Measurements from ENCODE around the gene LARP4. TPM values are rescaled to one million over a fixed set of nuclear protein-coding genes. Genes with fewer than 3 reads are reported as not detected.
"Not testable (repeated sequence)": the region's sequence is repeated elsewhere in the genome, so short reads cannot be mapped to it uniquely, and the experiment has no call there.

Gene LARP4
- total RNA-seq (2014; rRNA removed; shearing (Covaris generic)), result 22.6 and 23.8 TPM in 2 replicates

- DNase-seq (ENCODE audit: low spot score), result peak; percentile 93
Observed at GRCh38 chr12:50400638-50401499, at the start of gene LARP4. Gene LARP4 (plus strand): TSS chr12:50400885. CDS start chr12:50401011, 126 bp downstream.

DNA sequence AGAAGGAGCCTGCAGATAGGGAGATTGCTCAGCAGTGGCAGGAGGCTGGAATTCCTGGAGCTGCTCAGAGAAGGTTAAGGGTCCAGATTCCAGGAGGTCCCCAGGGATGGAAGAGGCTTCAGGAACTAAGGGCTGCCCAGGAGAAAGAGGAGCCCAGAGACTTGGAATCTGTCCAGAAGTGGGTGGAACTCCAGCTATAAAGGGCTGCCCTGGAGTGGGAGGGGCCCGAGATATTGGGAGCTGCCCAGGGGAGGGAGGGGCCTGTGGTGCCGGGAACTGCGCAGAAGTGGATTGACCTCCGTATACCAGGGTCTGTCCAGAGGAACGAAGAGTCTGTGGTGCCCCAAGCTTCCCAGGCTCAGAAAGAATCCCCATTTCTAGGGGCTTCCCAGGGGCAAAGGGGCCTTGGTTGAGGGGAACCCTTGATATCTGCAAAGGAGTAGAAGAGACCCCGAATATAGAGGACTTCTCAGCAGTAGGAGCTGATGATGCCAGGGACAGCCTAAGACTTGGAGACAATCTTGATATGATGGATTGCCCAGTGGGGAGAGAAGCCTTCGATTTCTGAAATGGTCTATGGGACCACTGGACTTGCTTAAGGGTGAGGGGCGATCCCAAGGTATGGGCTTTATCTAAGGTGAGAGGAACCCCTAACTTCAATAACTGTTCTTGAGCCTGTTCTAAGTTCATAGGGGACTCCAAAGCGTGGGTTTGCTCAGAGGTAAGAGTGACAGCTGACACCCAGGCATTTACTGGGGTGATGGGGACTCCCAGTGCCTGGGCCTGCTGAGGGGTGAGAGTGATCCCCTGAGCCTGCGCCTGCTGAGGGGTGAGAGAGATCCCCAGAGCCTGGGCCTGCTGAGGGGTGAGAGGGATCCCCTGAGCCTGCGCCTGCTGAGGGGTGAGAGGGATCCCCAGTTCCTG lies 49.3 kb upstream of the LARP4 start:
- DNase-seq (ENCODE audit: low spot score), result no peak

GRCh38 chr12:50353404-50353803 lies 47.3 kb upstream of the LARP4 start:
- DNase-seq (ENCODE audit: low spot score), result no peak

DNA sequence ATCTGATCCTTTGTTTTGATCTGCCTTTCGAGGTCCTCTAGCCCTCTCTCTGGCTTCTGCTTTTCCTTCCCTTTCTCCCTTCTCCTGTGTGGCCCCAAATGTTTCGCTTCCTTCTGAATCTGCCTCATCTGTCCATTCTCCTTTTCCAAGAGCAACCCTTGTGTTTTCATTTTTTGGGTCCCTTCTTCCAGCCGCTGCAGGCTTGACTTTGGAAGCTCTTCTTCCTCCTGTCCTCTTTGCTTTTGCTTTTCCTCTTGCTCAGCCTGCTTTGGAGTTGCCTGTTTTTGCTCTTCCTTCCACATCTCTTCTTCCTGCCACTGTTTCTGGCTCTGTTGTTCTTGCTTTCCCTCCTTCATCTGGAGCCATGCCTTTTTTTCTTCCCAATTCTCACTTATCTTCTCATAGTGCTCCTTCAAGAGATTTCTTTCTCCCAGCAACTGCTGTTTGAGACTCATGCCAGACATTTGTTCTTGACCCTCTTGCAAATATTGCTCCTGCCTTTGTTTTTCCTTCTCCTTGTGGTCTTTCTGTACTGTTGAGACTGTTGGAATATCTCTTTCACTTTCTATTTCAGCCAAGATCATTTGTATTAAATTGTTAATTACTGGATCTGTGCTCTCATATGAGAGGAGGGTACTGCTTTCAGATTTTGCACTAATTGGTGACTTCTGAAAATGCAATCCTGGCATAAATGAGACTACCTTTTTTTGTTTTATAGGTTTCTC lies 46.7 kb upstream of the LARP4 start:
- no peak for DNase-seq (ENCODE audit: low spot score)

- no peak for DNase-seq (ENCODE audit: low spot score)
Observed at GRCh38 chr12:50354908-50355307, 45.8 kb upstream of the LARP4 start.

DNA sequence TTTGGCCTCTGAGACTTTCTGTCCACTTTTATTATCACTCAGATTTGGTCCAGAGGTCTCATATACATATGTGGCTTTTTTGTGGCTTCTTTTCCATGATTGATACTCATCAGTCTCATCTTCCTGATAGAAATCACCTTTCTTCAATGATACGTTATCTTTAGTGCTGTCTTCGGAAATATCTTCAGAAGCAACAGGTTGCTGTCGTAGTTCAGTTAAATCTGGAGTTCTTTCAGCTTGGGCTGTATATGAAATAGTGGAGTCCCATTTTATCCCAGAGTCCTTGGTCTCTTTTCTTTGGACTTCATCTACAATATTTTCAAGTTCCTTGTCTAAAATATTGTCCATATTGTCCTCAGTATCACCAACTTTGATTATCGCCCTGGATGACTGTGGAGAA lies 45.3 kb upstream of the LARP4 start:
- no peak for DNase-seq (ENCODE audit: low spot score)

DNA sequence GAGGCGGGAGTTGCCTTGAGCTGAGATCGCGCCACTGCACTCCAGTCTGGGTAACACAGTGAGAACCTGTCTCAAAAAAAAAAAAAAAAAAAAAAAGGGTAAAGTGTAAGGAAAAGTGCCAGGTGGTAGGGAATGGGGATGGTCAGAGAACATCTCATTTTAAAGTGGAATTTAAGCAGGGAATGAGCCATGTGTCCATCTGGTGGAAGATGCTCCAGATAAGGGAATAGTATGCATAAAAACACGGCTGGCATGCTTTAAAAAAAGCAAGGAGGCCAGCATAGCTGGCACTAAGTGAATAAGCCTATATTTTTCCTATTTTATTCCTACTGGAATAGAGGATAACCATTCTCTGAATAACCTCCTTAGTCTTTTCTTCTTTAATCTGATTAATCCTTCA lies 38.0 kb upstream of the LARP4 start:
- no peak for DNase-seq (ENCODE audit: low spot score)

DNA sequence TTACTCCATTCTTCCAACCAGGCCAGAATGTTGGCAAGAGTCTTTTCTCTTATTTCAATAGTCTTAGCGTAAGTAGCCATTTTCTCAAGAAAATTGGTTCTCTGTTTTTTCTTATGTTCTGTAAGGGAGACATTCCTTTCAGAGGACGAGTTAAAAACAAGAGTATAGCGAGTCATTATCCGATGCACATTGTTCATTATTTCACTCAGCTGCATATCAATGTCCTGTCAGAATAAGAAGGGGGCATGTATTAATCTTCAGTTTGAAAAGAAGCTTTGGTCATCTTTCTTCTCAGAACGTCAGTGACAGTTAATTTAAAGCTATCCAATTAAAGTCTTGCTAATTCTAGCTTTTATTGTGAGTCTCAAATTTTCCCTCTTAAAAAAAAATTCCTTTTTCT lies 37.5 kb upstream of the LARP4 start:
- no peak for DNase-seq (ENCODE audit: low spot score)

GRCh38 chr12:50365709-50366406 lies 34.8 kb upstream of the LARP4 start:
- DNase-seq (ENCODE audit: low spot score), result no peak

- DNase-seq (ENCODE audit: low spot score), result not testable (repeated sequence)
Observed at GRCh38 chr12:50370672-50371071, 30.0 kb upstream of the LARP4 start.

GRCh38 chr12:50375802-50376201 lies 24.9 kb upstream of the LARP4 start:
- no peak for DNase-seq (ENCODE audit: low spot score)

DNA sequence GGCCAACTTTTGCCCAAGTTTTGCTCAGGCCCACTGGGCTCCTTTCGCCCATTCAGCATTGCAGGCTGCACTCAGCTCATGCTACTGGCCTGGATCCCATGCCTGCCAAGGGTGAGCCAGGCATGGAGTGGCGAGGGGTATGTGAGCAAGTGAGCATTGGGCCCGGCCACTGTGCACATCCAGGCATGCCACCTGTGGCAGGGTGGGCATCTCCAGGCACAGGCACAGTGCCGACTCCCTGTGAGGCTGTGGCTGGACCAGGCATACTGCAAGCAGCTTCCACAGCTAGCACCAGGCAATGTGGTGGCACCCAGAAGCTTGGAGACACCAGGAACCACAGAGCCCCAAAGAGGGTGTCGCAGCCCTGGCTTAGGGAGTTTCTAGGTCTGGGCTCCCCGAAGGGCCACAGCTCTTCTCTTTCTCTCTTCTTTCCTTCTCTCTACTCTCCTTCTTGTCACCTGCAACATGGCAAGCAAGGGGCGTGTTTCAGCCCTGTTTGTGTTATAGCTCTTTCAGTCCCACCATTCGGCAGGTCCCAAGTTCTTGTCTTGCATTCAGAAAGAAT lies 19.8 kb upstream of the LARP4 start:
- DNase-seq (ENCODE audit: low spot score), result no peak

DNA sequence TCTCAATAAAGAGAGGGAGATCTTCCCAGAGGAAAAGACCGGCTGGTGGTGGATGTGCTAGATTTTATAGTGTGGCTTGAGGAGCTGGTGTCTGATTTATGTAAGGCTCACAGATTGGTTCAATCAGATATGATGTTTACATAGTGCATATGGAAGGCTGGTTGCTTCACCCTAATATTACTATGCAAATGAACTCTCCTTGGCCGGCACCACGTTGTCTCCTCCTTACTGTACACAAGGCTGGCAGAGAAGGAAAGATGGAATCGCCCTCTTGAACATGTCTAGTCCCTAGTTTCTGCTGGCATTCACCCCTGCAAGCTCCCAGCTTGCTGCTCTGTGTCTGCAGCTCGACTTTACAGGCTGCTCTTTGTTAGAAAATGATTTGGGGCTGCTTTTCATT lies 13.2 kb upstream of the LARP4 start:
- no peak for DNase-seq (ENCODE audit: low spot score)

DNA sequence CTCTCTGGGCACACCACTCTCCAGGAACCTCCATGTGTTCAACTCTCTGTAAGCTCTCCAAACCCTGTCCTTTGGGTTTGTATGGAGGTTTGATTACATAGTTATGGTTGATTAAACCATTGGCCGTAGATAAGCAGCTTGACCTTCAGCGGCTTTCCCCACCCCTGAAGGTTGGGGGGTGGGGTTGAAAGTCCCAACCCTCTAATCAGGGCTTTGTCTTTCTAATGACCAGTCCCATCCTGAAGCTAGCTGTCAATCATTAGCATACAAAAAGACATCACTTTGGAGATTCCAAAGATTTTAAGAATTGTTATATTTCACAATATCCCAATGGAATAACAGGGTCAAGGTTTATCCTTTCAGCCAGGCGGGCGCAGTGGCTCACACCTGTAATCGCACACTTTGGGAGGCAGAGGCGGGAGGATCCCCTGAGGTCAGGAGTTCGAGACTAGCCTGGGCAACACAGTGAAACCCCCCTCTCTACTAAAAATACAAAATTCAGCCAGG lies 12.7 kb upstream of the LARP4 start:
- DNase-seq (ENCODE audit: low spot score), result no peak

- DNase-seq (ENCODE audit: low spot score), result not testable (repeated sequence)
Observed at GRCh38 chr12:50388793-50389192, 11.9 kb upstream of the LARP4 start.

DNA sequence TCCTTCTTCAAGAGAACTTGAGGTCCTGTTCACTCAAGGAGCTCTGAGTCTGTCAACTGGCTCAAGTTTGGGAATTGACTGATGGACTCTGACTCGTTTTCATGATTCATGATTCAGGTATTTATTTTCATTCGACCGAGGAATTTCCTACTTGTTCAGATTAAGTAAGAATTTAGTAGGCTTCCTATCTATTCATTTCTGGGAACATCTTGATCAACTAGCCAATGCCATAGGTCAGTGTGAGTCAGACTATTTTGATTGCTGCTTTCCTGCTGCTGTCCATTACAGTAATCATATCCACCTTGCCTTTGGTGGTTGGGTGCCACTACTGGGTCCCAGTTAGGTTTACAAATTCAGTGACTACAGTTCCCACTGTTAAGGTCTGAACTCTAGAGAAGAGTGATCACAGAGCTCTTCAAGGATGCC lies 10.4 kb upstream of the LARP4 start:
- DNase-seq (ENCODE audit: low spot score), result no peak

GRCh38 chr12:50394469-50395029 lies 6.1 kb upstream of the LARP4 start:
- DNase-seq (ENCODE audit: low spot score), result peak; percentile 56

- no peak for DNase-seq (ENCODE audit: low spot score)
Observed at GRCh38 chr12:50397117-50397650, 3.5 kb upstream of the LARP4 start.

DNA sequence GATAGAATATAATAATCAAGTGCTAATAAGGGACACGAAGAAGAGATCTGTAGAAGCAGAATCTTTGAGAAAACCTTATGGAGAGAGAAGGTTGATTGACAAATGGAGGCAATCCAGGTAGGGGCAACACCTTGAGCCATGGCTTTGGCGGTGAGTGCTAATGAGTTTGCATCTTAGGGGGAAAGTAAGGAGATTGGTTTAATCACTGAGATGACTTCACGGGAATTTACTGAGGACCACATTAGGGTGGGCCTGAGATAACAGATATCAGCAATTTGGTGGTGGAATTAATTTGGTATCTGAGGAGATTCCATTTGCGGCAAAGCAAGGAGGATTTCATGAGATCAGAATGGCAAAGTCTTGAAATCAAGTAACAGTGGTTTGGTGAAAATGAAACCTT lies 1.8 kb upstream of the LARP4 start:
- DNase-seq (ENCODE audit: low spot score), result no peak

GRCh38 chr12:50400104-50400637 lies 514 bp upstream of the LARP4 start:
- no peak for DNase-seq (ENCODE audit: low spot score)

All from H4 (cell line).